ENCODE data around the gene IDH2. TPM values are rescaled to one million over a fixed set of nuclear protein-coding genes. Genes with fewer than 3 reads are reported as not detected.
A peak's percentile ranks its signal among the peaks of the same experiment; 100 is the strongest.

Gene IDH2
- total and polyA plus RNA-seq, 10 of the 15 experiments (the other 5 are each of a cell fraction or from before 2014, with no cell fraction given) = 2.3 to 358 (median 242) TPM

- no peak overlapping the region for H3K27ac ChIP-seq (ENCODE audit: control insufficient read depth, insufficient read depth)
- CTCF ChIA-PET = interaction anchor here (7.5 kb wide), 1 partner anchor 168 kb away, joined by 85 read pairs; no protein-coding TSS in a partner anchor
- no peak for FAIRE-seq
- POLR2A ChIA-PET = no interaction called here
- no peak overlapping the region for H3K4me2 ChIP-seq (ENCODE audit: control insufficient read depth, insufficient read depth)
- H3K79me2 ChIP-seq (ENCODE audit: control insufficient read depth, insufficient read depth, low read length) = peaks cover 8% of the 10 kb centered on the region
- no peak overlapping the region for H2AFZ ChIP-seq (ENCODE audit: control insufficient read depth, low read depth, low read length)
- no peak overlapping the region for H3K4me3 ChIP-seq
- TF ChIP-seq TCF12 (IDR thresholded peaks at IDR 0.05; ENCODE audit: low read depth, low read length) (no peak), POLR2A (IDR thresholded peaks at IDR 0.05; ENCODE audit: low read depth, low read length) (peak; percentile 7; the same call in 1 of the 2 replicates)
- BruUV-seq (replicated peaks) = TSS peak; percentile 41
- DNase-seq (ENCODE audit: low read depth, low spot score) = no peak
- intact Hi-C loops (cut with micrococcal nuclease; ENCODE audit: unreplicated experiment) = no loop called here
- H3K4me1 ChIP-seq (ENCODE audit: control insufficient read depth, insufficient read depth, low read length) = peaks cover 14% of the 10 kb centered on the region
- RAD21 ChIA-PET (ENCODE audit: unreplicated experiment) = no interaction called here
- WGBS (ENCODE audit: insufficient coverage, insufficient replicate concordance, low lambda C conversion rate, missing lambda C conversion rate) = 98% methylated on average over 45 of the region's 55 CpGs
- H4K20me1 ChIP-seq (ENCODE audit: control insufficient read depth, insufficient read depth) = no peaks in the 10 kb centered on the region
- SMC1A ChIA-PET (ENCODE audit: uncharacterized antibody, unreplicated experiment) = no interaction called here
- no peak overlapping the region for H3K9ac ChIP-seq (ENCODE audit: control insufficient read depth, insufficient read depth, low read length)
- H3K9me3 ChIP-seq (replicated peaks; ENCODE audit: control insufficient read depth, insufficient read depth, low read length) = no peaks in the 10 kb centered on the region
- in situ Hi-C loops (cut with MboI) = no loop called here
- peaks cover 11 to 12% of the 10 kb centered on the region in 2 experiments; a peak in 3 of 4 replicates for H3K36me3 ChIP-seq (ENCODE audit: control insufficient read depth in 2 of 2, insufficient read depth in 2 of 2, low read length in 1 of 2)
- no peaks in the 10 kb centered on the region for H3K27me3 ChIP-seq (replicated peaks in 1 of 2; ENCODE audit: control insufficient read depth in 2 of 2, insufficient read depth in 2 of 2, low read length in 1 of 2)
- no peak for ATAC-seq
These were observed 34.9 kb downstream of the IDH2 start for GRCh38 chr15:90067181-90067952.

- H3K9ac ChIP-seq (ENCODE audit: control insufficient read depth, insufficient read depth, low read length) = no peak overlapping the region
- H3K4me1 ChIP-seq (ENCODE audit: control insufficient read depth, insufficient read depth, low read length) = peaks cover 31% of the 10 kb centered on the region
- RAD21 ChIA-PET (ENCODE audit: unreplicated experiment) = interaction anchor here (0.8 to 1.3 kb wide), 2 partner anchors 16 to 58 kb away, joined by 3 read pairs; no protein-coding TSS in a partner anchor
- H3K27me3 ChIP-seq (replicated peaks in 1 of 2; ENCODE audit: control insufficient read depth in 2 of 2, insufficient read depth in 2 of 2, low read length in 1 of 2) = no peaks in the 10 kb centered on the region
- TF ChIP-seq RAD21 (IDR thresholded peaks at IDR 0.05; ENCODE audit: insufficient read depth, low read depth, low read length) (no peak), KLF5 (IDR thresholded peaks at IDR 0.05; ENCODE audit: partially characterized antibody) (no peak), IKZF1 (conservative IDR thresholded peaks at IDR 0.05) (no peak)
- CTCF ChIA-PET = interaction anchor here (1.3 to 1.6 kb wide), 2 partner anchors 21 to 34 kb away, joined by 3 read pairs; no protein-coding TSS in a partner anchor
- no peaks in the 10 kb centered on the region for H3K9me3 ChIP-seq (replicated peaks; ENCODE audit: control insufficient read depth, insufficient read depth, low read length)
- intact Hi-C loops (cut with micrococcal nuclease; ENCODE audit: unreplicated experiment) = no loop called here
- BruUV-seq (replicated peaks) = no TSS peak
- POLR2A ChIA-PET = no interaction called here
- WGBS (ENCODE audit: insufficient coverage, insufficient replicate concordance, low lambda C conversion rate, missing lambda C conversion rate) = 90% methylated on average over 7 of the region's 7 CpGs
- DNase-seq (ENCODE audit: low read depth, low spot score) = no peak
- H4K20me1 ChIP-seq (ENCODE audit: control insufficient read depth, insufficient read depth) = no peaks in the 10 kb centered on the region
- H3K27ac ChIP-seq (ENCODE audit: control insufficient read depth, insufficient read depth) = no peak overlapping the region
- no peak overlapping the region for H3K4me3 ChIP-seq
- peaks cover 24% of the 10 kb centered on the region for H3K79me2 ChIP-seq (ENCODE audit: control insufficient read depth, insufficient read depth, low read length)
- peaks cover 6 to 13% of the 10 kb centered on the region in 2 experiments for H3K36me3 ChIP-seq (ENCODE audit: control insufficient read depth in 2 of 2, insufficient read depth in 2 of 2, low read length in 1 of 2)
- no peak for FAIRE-seq
- H2AFZ ChIP-seq (ENCODE audit: control insufficient read depth, low read depth, low read length) = no peak overlapping the region
- no peak overlapping the region for H3K4me2 ChIP-seq (ENCODE audit: control insufficient read depth, insufficient read depth)
- in situ Hi-C loops (cut with MboI) = no loop called here
- SMC1A ChIA-PET (ENCODE audit: uncharacterized antibody, unreplicated experiment) = interaction anchor here (1.0 kb wide), 1 partner anchor 33 kb away, joined by 3 read pairs; no protein-coding TSS in a partner anchor
- no peak for ATAC-seq
These were observed 36.6 kb downstream of the IDH2 start for GRCh38 chr15:90065682-90066049.

Data from GM12878 (cell line).